Measurements from ENCODE around the gene ABCC1.

DNA sequence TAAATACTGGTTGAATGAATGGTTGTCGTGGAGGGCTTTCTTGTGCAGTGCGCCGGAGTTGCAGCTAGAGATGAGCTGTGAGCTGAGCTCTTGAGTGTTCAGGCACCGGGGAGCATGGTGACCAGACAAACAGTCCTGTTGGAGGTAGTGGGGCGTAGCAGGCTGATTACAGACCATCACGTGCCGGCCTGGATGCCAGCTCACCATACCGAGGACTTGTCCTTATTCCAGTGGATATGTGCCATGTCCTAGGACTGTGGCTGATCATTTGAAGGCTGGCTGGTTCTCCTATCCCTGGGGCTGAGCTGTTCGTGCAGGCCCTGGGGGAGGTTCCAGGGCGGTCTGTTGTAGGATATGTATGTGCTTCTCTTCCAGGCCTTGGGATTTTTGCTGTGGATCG lies 60.0 kb downstream of the ABCC1 start:
- TF ChIP-seq, protein P1, sequence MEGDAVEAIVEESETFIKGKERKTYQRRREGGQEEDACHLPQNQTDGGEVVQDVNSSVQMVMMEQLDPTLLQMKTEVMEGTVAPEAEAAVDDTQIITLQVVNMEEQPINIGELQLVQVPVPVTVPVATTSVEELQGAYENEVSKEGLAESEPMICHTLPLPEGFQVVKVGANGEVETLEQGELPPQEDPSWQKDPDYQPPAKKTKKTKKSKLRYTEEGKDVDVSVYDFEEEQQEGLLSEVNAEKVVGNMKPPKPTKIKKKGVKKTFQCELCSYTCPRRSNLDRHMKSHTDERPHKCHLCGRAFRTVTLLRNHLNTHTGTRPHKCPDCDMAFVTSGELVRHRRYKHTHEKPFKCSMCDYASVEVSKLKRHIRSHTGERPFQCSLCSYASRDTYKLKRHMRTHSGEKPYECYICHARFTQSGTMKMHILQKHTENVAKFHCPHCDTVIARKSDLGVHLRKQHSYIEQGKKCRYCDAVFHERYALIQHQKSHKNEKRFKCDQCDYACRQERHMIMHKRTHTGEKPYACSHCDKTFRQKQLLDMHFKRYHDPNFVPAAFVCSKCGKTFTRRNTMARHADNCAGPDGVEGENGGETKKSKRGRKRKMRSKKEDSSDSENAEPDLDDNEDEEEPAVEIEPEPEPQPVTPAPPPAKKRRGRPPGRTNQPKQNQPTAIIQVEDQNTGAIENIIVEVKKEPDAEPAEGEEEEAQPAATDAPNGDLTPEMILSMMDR (IDR thresholded peaks at IDR 0.05) = no peak
- no peak for TF ChIP-seq POLR2AphosphoS5 (IDR thresholded peaks at IDR 0.05)
